HG02870 (cell line): ENCODE measurements around the gene CES3.

Source experiments
- ATAC-seq: cut with Tn5 transposase; IDR thresholded peaks from one replicate; pipeline ENCODE4 v1.9.1; 2021; ENCODE audit warnings: mild to moderate bottlenecking, moderate library complexity; ENCODE audit not compliant: unreplicated experiment

Gene CES3

DNA sequence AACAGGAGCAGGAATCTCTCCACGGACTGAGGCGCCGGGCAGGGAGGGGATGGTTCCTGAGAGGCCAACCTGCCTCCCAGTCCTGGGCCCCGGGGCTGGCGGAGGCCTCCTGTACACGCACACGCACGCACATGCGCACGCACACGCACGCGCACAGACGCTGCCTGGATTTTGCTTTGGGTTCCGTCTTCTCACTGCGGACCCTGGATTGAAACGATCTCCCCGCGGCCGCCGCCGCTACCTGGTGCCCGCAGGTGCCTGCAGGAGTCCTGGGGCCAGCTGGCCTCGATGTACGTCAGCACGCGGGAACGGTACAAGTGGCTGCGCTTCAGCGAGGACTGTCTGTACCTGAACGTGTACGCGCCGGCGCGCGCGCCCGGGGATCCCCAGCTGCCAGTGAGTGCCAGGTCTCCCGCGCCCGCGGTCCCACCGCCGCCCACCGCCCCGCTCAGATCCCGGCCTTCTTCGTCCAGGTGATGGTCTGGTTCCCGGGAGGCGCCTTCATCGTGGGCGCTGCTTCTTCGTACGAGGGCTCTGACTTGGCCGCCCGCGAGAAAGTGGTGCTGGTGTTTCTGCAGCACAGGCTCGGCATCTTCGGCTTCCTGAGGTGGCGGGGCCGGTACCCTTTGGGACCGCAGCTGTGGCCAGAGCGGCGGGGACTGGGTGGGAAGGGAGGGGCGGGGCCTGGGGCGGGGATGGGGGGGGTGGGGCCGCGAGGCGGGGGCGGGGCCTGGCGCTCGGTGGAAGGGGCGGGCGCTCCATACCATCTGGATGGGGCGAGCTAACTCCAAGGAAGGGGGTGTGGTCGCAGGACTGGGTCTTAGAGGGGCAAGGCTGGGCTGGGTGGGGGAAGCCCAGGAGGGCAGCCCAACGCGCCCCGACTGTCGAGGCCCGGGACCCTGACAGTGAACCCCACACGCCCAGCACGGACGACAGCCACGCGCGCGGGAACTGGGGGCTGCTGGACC is 39.6 kb downstream of the CES3 start:
- ATAC-seq: no peak

DNA sequence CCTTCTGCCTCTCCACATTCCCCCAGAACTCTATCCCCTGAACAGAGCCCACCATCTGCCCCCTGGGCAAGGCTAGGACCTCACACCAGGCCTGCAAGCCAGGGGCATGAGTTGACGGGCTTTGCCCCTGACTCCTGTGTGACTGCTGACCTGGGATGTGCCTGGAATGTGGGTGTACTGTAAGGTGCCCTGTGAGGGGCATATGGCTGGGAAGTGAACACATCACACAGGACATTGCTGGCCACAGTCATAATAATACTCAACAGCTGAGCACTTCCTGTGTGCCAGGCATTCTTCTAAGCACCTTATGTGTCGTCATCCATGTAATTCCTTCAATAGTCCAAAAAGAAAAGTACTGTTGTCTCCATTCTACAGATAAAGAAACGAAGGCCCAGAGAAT is 40.7 kb downstream of the CES3 start:
- ATAC-seq: no peak

GRCh38 chr16:67006930-67007658 is 46.0 kb downstream of the CES3 start:
- no peak for ATAC-seq

DNA sequence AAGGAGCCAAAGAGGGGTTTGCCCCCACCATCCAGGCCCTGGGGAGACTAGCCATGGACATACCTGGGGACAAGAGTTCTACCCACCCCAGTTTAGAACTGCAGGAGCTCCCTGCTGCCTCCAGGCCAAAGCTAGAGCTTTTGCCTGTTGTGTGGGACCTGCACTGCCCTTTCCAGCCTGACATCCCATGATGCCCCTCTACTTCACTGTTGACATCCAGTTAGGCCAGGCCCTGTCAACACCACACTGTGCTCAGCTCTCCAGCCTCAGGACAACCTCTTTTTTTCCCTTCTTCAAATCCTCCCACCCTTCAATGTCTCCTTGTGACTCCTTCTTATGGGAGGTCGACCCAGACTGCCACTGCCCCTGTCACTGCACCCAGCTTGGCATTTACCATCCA is 48.1 kb downstream of the CES3 start:
- no peak for ATAC-seq

GRCh38 chr16:67011274-67011673 is 50.2 kb downstream of the CES3 start:
- no peak for ATAC-seq

GRCh38 chr16:67013233-67013822 is 52.3 kb downstream of the CES3 start:
- no peak for ATAC-seq

- no peak for ATAC-seq
These were observed 53.0 kb downstream of the CES3 start for GRCh38 chr16:67013823-67014633.

GRCh38 chr16:67014634-67015312 is 53.7 kb downstream of the CES3 start:
- ATAC-seq: no peak

DNA sequence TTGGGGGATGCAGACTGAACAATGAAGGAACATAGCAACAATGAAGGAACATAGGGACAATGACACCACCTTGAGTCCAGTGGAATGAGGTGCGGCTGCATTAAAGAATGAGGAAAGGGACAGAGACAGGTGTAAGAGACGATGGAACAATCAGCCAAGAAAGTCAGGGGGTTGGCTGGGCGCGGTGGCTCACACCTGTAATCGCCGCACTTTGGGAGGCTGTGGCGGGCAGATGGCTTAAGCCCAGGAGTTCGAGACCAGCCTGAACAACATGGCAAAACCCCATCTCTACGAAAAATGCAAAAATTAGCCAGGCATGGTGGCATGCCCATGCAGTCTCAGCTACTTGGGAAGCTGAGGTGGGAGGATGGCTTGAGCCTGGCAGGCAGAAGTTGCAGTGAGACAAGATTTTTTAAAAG is 54.3 kb downstream of the CES3 start:
- ATAC-seq: no peak

GRCh38 chr16:67016143-67016542 is 55.1 kb downstream of the CES3 start:
- no peak for ATAC-seq

- ATAC-seq: no peak
These were observed 55.8 kb downstream of the CES3 start for GRCh38 chr16:67016681-67017420.

GRCh38 chr16:67017421-67017750 is 56.3 kb downstream of the CES3 start:
- no peak for ATAC-seq

DNA sequence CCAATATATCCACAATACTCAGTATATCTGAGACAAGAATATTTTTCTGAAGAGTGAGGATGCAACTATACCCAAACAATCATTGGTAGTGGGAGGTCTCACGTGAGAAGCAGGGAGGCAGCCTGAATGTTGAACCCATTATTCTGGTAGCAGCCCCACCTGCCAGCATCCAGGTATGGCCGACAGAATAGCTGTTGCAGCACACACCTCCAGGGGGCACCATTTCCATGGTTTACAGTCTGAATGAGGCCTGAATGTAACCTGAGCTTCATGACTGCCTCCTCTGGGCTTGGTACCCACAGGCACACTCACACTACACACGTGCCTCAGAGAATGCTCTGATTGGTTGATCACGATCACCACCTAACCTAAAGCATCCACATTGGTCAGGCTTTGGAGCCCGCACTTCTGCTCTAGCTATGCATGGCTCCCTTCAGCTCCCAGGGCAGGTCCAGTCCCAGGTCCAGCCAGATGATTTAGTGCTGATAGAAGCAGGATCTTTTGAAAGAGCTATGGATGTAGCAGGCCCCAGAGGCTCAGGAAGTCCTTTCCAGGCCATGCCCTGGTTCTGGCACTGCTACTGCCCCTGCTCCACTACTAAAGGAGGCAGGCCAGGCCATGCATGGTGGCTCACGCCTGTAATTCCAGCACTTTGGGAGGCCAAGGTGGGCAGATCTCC is 56.9 kb downstream of the CES3 start:
- ATAC-seq: peak; percentile 88

GRCh38 chr16:67019171-67019570 is 58.1 kb downstream of the CES3 start:
- no peak for ATAC-seq

DNA sequence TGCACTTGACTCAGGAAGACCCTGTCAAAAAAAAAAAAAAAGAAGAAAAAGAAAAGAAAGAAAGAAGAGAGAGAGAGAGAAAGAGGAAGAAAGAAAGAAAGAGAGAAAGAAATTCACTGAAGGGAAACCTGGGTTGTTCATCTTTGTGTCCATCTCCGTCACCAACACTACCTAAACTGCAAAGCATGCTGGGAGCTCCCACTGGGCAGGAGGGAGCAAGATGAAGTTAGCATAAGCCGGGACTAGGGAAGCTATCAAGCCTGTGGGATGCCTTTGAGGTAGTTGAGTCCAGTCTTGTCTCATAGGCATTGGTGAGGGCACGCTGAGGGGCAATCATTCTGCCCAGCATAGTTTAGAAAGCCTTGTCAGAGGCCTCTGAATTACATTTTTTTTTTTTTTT is 60.3 kb downstream of the CES3 start:
- ATAC-seq: no peak

- no peak for ATAC-seq
These were observed 61.6 kb downstream of the CES3 start for GRCh38 chr16:67022531-67023214.

GRCh38 chr16:67023689-67024088 is 62.6 kb downstream of the CES3 start:
- no peak for ATAC-seq
